Prostate gland (tissue), 2 donors: ENCODE results near the gene TAF4. TPM values are rescaled to one million over a fixed set of nuclear protein-coding genes. Genes with fewer than 3 reads are reported as not detected.

Experiments used
- DNase-seq: peaks from one replicate; pipeline ENCODE4 v3.0.0-alpha.2; 2019; ENCODE audit warnings: low spot score
- H3K27ac ChIP-seq, 2 donors: fragments of 200-600 bp; sonication (generic); 2 replicates each; pipeline ENCODE4 v1.5.1; 2017 to 2019
- H3K27me3 ChIP-seq: fragments of 200-600 bp; sonication (generic); replicated peaks from 2 replicates; pipeline ENCODE4 v1.5.1; 2019; ENCODE audit not compliant: insufficient read depth
- H3K36me3 ChIP-seq, 2 donors: fragments of 200-600 bp; sonication (generic); 1 replicate in 1 of 2; 2 replicates in 1 of 2; pipeline versions ENCODE4 v1.5.1 to v1.8.1; 2017 to 2019
- H3K4me1 ChIP-seq: fragments of 200-600 bp; sonication (generic); replicated peaks from 2 replicates; pipeline ENCODE4 v1.5.1; 2019
- H3K4me3 ChIP-seq, 2 donors: fragments of 200-600 bp; sonication (generic); 2 replicates each; pipeline ENCODE4 v1.5.1; 2017 to 2019
- H3K9me3 ChIP-seq: fragments of 200-600 bp; sonication (generic); 2 replicates; pipeline ENCODE4 v1.5.1; 2017
- POLR2A ChIP-seq: fragments of 450-650 bp; IDR thresholded peaks from one replicate; pipeline ENCODE4 v1.6.1; 2016; ENCODE audit warnings: antibody characterized with exemption, mild to moderate bottlenecking
- POLR2AphosphoS5 ChIP-seq: sonication (generic); formaldehyde crosslinking; IDR thresholded peaks from one replicate; pipeline ENCODE4 v1.6.1; 2017; ENCODE audit warnings: antibody characterized with exemption
- WGBS: methylation state at CpG from one replicate; pipeline ENCODE4 v1.1.5; 2018; 5-methylcytosine and 5-hydroxymethylcytosine counted together
- intact Hi-C: fragments of 100-400 bp; cut with DNase I; formaldehyde crosslinking; loops from one replicate; pipeline ENCODE4 v1.14.2; 2022
- total RNA-seq, 2 donors: library from RNA; depleted of rRNA; stranded (reverse); fragments of >200 nt; gene quantifications; one replicate each; pipeline ENCODE4 v1.1.0, GENCODE V29; 2016
- TF ChIP-seq, protein P1 (sequence below), 4 experiments: fragments of 200-600 bp in 2 of 4; fragments of 450-650 bp in 2 of 4; sonication (generic) in 2 of 4; IDR thresholded peaks; 1 replicate in 3 of 4; 2 replicates in 1 of 4; pipeline ENCODE4 v1.5.1; 2016 to 2019; ENCODE audit warnings: antibody characterized with exemption in 4 of 4, mild to moderate bottlenecking in 2 of 4, moderate library complexity in 2 of 4

Gene TAF4
- total RNA-seq, 2 donors from 2014 or later = 19.9 to 57.1 TPM

DNA sequence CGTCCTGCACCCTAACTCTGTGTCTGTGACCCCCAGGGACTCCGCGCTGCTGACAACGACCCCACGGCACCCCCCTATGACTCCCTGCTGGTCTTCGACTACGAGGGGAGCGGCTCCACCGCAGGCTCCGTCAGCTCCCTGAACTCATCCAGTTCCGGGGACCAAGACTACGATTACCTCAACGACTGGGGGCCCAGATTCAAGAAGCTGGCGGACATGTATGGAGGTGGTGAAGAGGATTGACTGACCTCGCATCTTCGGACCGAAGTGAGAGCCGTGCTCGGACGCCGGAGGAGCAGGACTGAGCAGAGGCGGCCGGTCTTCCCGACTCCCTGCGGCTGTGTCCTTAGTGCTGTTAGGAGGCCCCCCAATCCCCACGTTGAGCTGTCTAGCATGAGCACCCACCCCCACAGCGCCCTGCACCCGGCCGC, 129.0 kb downstream of the TAF4 start:
- Histone ChIP-seq H3K4me3 (no peak overlapping the region), H3K36me3 (no peaks in the 10 kb centered on the region), H3K9me3 (no peaks in the 10 kb centered on the region), H3K4me1 (no peaks in the 10 kb centered on the region), H3K27me3 (no peaks in the 10 kb centered on the region), H3K27ac (no peak overlapping the region)
- intact Hi-C loops = no loop called here
- 81% methylated on average over 29 of the region's 29 CpGs for WGBS
- no peak for DNase-seq
- TF ChIP-seq POLR2AphosphoS5 (no peak), POLR2A (no peak)
- TF ChIP-seq, protein P1, sequence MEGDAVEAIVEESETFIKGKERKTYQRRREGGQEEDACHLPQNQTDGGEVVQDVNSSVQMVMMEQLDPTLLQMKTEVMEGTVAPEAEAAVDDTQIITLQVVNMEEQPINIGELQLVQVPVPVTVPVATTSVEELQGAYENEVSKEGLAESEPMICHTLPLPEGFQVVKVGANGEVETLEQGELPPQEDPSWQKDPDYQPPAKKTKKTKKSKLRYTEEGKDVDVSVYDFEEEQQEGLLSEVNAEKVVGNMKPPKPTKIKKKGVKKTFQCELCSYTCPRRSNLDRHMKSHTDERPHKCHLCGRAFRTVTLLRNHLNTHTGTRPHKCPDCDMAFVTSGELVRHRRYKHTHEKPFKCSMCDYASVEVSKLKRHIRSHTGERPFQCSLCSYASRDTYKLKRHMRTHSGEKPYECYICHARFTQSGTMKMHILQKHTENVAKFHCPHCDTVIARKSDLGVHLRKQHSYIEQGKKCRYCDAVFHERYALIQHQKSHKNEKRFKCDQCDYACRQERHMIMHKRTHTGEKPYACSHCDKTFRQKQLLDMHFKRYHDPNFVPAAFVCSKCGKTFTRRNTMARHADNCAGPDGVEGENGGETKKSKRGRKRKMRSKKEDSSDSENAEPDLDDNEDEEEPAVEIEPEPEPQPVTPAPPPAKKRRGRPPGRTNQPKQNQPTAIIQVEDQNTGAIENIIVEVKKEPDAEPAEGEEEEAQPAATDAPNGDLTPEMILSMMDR (IDR thresholded peaks at IDR 0.05) = no peak

DNA sequence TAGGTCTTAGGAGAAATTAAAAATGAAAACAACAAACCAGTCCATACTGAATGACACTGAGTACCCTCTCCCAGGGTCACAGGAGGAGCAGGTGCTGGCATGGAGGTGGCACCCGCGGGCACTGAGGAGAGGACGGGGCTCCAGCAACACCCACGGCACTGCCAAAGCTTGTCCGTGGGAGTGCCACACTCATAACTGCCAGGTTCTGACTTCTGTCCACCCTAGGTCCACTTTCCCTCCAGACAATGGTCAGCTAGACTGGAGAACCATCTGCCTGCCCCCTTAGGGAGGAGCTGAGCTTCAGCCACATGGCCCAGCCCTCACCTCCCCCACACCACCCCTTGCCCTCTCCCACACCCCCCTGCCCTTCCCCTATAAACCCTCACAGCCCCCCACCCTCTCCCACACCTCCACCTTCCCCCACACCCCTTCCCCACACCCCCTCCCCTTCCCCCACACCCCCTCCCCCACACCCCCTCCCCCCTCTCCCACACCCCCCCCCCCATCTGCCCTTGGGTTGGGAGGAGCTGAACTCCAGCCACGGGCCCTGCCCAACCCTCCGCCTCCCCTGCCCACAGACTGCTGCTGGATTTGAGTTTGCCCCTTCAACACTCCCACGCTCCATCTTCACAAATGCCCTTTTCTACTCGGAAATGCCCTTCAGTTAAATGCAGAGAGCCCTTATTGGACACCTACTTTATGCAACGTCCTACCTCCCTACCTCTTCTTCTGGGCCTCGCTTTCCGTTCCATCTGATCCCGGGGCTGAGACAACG, 129.6 kb downstream of the TAF4 start:
- Histone ChIP-seq H3K9me3 (no peaks in the 10 kb centered on the region), H3K27ac (no peak overlapping the region), H3K36me3 (no peaks in the 10 kb centered on the region), H3K4me3 (no peak overlapping the region), H3K27me3 (no peaks in the 10 kb centered on the region), H3K4me1 (no peaks in the 10 kb centered on the region)
- DNase-seq = no peak
- intact Hi-C loops = no loop called here
- WGBS = 79% methylated on average over 13 of the region's 14 CpGs
- TF ChIP-seq POLR2AphosphoS5 (no peak), POLR2A (no peak)
- TF ChIP-seq, protein P1 (IDR thresholded peaks at IDR 0.05) = no peak

DNA sequence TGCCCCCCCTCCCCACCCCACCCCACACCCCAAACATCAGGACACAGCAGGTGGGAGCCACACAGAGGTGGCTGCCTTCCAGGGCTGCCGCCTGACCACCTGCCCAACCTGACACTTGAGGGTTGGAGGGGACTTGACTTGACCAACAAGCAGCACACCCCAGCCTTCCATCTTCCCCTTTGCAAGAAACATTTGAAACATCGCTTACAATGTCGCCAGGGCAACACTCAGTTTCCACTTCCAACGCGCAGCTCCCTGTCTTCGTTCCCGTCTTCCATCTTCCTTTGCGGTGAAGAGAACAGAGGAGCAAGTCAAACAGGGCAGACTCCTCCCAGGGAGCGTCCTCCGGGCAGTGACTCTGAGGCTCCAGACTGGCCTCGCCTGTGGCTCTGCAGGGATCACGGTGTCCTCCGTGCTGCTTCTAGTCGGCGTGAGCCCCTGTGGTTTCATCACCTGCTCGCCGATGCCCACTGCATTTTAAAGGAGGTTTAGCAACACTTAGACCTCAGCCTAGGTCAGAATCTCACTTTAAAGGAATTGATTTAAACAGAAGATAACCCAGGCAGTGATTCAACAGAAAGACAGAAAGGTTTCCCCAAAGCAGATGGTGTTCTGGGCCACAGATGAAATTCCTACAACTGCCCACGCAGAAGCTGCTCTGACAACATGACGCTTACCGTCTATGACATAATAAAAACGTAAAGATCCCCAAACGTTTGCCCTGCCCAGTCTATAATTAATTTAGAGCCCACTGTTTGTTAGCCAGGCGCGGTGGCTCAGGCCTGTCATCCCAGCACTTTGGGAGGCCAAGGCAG, 130.8 kb downstream of the TAF4 start:
- TF ChIP-seq POLR2AphosphoS5 (no peak), POLR2A (no peak)
- no peak for DNase-seq
- H3K27ac ChIP-seq = no peak overlapping the region
- no peaks in the 10 kb centered on the region for H3K27me3 ChIP-seq
- 59% methylated on average over 24 of the region's 24 CpGs for WGBS
- H3K9me3 ChIP-seq = no peaks in the 10 kb centered on the region
- H3K36me3 ChIP-seq = no peaks in the 10 kb centered on the region
- no peaks in the 10 kb centered on the region for H3K4me1 ChIP-seq
- intact Hi-C loops = no loop called here
- no peak overlapping the region for H3K4me3 ChIP-seq

DNA sequence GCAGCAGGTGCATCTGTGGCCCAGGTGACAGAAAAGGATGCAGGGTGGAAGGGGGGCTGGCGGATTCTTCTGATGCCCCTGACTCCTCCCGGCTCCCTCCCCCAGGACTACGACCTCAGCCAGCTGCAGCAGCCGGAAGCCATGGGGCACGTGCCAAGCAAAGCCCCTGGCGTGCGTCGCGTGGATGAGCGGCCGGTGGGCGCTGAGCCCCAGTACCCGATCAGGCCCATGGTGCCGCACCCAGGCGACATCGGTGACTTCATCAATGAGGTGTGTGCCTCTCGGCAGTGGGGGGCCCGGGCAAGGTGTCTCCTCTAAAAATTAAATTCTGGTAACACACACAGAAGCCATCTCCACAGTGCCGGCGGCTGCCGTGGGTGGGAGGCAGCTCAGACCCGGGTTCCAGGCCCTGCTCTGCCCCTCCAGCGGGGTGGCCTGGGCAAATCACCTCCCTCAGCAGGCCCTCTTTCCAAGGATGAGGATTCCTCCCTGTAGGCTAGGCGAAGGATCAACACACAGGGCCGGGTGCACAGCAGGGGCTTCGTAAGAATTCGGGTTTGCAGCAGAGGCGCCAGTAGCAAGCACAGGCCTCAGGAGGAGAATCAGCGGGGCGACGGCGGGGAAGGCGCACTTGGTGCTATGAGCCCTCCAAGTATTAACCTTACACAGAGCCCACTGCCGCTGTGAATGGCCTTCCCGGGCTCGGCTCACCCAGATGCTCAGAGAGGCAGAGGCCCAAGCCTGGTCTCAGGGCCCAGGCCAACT, 131.5 kb downstream of the TAF4 start:
- no peak for TF ChIP-seq POLR2A
- no peak for TF ChIP-seq POLR2AphosphoS5
- TF ChIP-seq, protein P1 (IDR thresholded peaks at IDR 0.05) = no peak
- intact Hi-C loops = no loop called here
- H3K27ac ChIP-seq = no peak overlapping the region

DNA sequence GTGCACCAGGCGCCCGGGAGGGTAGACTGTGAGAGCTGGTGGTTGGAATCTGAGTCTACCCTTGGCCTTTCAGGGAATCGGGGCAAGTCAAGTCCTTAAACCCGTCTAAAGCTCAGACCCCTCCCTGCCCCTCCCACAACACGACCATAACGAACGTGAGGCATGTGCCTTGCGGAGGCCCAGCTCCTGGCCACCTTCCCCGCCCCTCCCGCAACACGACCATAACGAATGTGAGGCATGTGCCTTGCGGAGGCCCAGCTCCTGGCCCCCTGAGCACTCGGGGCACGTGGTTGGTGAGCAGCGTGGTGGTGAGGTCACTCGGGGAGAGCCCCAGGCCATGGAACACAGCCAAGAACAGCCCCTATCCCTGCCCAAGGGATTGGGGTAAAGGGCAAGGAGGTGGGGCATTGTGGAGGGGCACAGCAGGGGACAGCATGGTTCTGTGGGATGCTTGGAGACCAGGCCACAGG, 132.2 kb downstream of the TAF4 start:
- no peak overlapping the region for H3K4me3 ChIP-seq
- intact Hi-C loops = no loop called here

More for the DNA sequence above, 131.5 kb downstream of the TAF4 start:
- no peaks in the 10 kb centered on the region for H3K4me1 ChIP-seq
- WGBS = 80% methylated on average over 35 of the region's 36 CpGs
- no peak for DNase-seq
- no peaks in the 10 kb centered on the region for H3K36me3 ChIP-seq
- no peaks in the 10 kb centered on the region for H3K27me3 ChIP-seq
- no peaks in the 10 kb centered on the region for H3K9me3 ChIP-seq
- no peak overlapping the region for H3K4me3 ChIP-seq

More for the DNA sequence above, 132.2 kb downstream of the TAF4 start:
- no peaks in the 10 kb centered on the region for H3K9me3 ChIP-seq
- no peaks in the 10 kb centered on the region for H3K27me3 ChIP-seq
- WGBS = 59% methylated on average over 17 of the region's 17 CpGs
- TF ChIP-seq, protein P1 (IDR thresholded peaks at IDR 0.05) = no peak
- no peak for TF ChIP-seq POLR2A
- TF ChIP-seq POLR2AphosphoS5 = no peak
- no peaks in the 10 kb centered on the region for H3K4me1 ChIP-seq
- no peaks in the 10 kb centered on the region for H3K36me3 ChIP-seq
- H3K27ac ChIP-seq = no peak overlapping the region
- DNase-seq = no peak
